GM18498 (cell line): ENCODE results near the gene SPDYE3.
"Not testable (repeated sequence)": the region's sequence is repeated elsewhere in the genome, so short reads cannot be mapped to it uniquely, and the experiment has no call there.

Experiments used
- ATAC-seq: cut with Tn5 transposase; IDR thresholded peaks from one replicate; pipeline ENCODE4 v1.9.1; 2021; ENCODE audit warnings: mild to moderate bottlenecking, moderate library complexity; ENCODE audit not compliant: unreplicated experiment

Gene SPDYE3

GRCh38 chr7:100287191-100287969, 20.1 kb upstream of the SPDYE3 start:
- not testable (repeated sequence) for ATAC-seq

GRCh38 chr7:100288258-100288657, 19.2 kb upstream of the SPDYE3 start:
- ATAC-seq = not testable (repeated sequence)

- ATAC-seq = not testable (repeated sequence)
Measured at GRCh38 chr7:100292162-100292561, 15.3 kb upstream of the SPDYE3 start.

- not testable (repeated sequence) for ATAC-seq
Measured at GRCh38 chr7:100295269-100295668, 12.2 kb upstream of the SPDYE3 start.

GRCh38 chr7:100297852-100298631, 9.5 kb upstream of the SPDYE3 start:
- ATAC-seq = not testable (repeated sequence)

GRCh38 chr7:100298632-100298895, 8.9 kb upstream of the SPDYE3 start:
- ATAC-seq = not testable (repeated sequence)

GRCh38 chr7:100304526-100304925, 3.0 kb upstream of the SPDYE3 start:
- ATAC-seq = not testable (repeated sequence)

- not testable (repeated sequence) for ATAC-seq
Measured at GRCh38 chr7:100318329-100318728, 10.8 kb downstream of the SPDYE3 start.

GRCh38 chr7:100321648-100322047, 14.1 kb downstream of the SPDYE3 start:
- ATAC-seq = not testable (repeated sequence)

- ATAC-seq = not testable (repeated sequence)
Measured at GRCh38 chr7:100324194-100324593, 16.7 kb downstream of the SPDYE3 start.

- not testable (repeated sequence) for ATAC-seq
Measured at GRCh38 chr7:100325671-100326070, 18.2 kb downstream of the SPDYE3 start.

- not testable (repeated sequence) for ATAC-seq
Measured at GRCh38 chr7:100326914-100327313, 19.4 kb downstream of the SPDYE3 start.

- ATAC-seq = peak; percentile 96
Measured at GRCh38 chr7:100335566-100336466, 28.3 kb downstream of the SPDYE3 start.

- ATAC-seq = not testable (repeated sequence)
Measured at GRCh38 chr7:100338083-100338696, 30.7 kb downstream of the SPDYE3 start.

- not testable (repeated sequence) for ATAC-seq
Measured at GRCh38 chr7:100341286-100341685, 33.8 kb downstream of the SPDYE3 start.

- no peak for ATAC-seq
Measured at GRCh38 chr7:100342765-100343164, 35.3 kb downstream of the SPDYE3 start.

GRCh38 chr7:100344124-100344559, 36.6 kb downstream of the SPDYE3 start:
- peak; percentile 3 for ATAC-seq

GRCh38 chr7:100344560-100345287, 37.2 kb downstream of the SPDYE3 start:
- ATAC-seq = peak; percentile 79

- ATAC-seq = peak; percentile 35
Measured at GRCh38 chr7:100345288-100345672, 37.8 kb downstream of the SPDYE3 start.

- ATAC-seq = no peak
Measured at GRCh38 chr7:100346921-100347320, 39.4 kb downstream of the SPDYE3 start.
